ENCODE results near the gene CFAP46. TPM values are rescaled to one million over a fixed set of nuclear protein-coding genes. Genes with fewer than 3 reads are reported as not detected.

The CFAP46 gene
- polyA plus RNA-seq, 1 donor from 2014 or later: 2.6 TPM

DNA sequence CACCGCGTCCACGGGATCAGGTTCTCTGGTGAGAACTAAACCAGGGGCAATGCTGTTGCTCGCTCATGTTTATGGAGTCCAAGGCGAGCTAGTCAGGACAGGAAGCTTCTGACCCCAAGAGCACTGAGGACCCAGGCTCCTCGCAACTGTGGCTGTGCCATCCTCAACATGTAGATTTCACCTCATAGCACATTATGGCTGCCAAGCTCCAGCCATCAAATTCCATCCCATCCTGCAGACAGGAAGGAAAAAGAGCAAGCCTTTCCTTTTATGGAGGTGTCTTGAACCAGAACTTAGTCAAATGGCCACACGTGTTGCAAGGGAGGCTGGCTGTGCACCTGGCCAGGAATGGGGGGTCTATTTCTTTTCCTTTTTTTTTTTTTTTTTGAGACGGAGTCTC, 140.3 kb downstream of the CFAP46 start:
- Histone ChIP-seq H3K9me2 (ENCODE audit: insufficient read depth, low read length) (no peaks in the 10 kb centered on the region), H3K27ac (ENCODE audit: low read length) (no peak overlapping the region), H3K4me3 (ENCODE audit: low read length) (no peak overlapping the region), H3K79me2 (replicated peaks; ENCODE audit: insufficient read depth, low read length) (no peaks in the 10 kb centered on the region), H3K9ac (ENCODE audit: low read length) (no peak overlapping the region), H3K9me3 (ENCODE audit: low read length) (peaks cover 4% of the 10 kb centered on the region), H3K36me3 (ENCODE audit: insufficient read depth, low read length) (no peaks in the 10 kb centered on the region), H2AFZ (ENCODE audit: low read depth, low read length) (no peak overlapping the region), H3K27me3 (ENCODE audit: insufficient read depth, low read depth, low read length) (no peaks in the 10 kb centered on the region), H3F3A (ENCODE audit: insufficient read depth, low read length, poor library complexity, severe bottlenecking) (no peaks in the 10 kb centered on the region), H4K20me1 (ENCODE audit: insufficient read depth) (no peaks in the 10 kb centered on the region), H3K4me2 (ENCODE audit: low read length) (no peak overlapping the region)
- TF ChIP-seq TAF1 (IDR thresholded peaks at IDR 0.05; ENCODE audit: low read depth): no peak
- TF ChIP-seq RAD21 (conservative IDR thresholded peaks at IDR 0.05): no peak
- no peak for TF ChIP-seq EP300 (conservative IDR thresholded peaks at IDR 0.05; ENCODE audit: poor library complexity, severe bottlenecking)
- TF ChIP-seq POLR2AphosphoS5 (IDR thresholded peaks at IDR 0.05): no peak
- TF ChIP-seq MXI1 (conservative IDR thresholded peaks at IDR 0.05; ENCODE audit: poor library complexity, severe bottlenecking): no peak
- no peak for TF ChIP-seq SMC3 (conservative IDR thresholded peaks at IDR 0.05; ENCODE audit: poor library complexity)
- TF ChIP-seq, protein P1, sequence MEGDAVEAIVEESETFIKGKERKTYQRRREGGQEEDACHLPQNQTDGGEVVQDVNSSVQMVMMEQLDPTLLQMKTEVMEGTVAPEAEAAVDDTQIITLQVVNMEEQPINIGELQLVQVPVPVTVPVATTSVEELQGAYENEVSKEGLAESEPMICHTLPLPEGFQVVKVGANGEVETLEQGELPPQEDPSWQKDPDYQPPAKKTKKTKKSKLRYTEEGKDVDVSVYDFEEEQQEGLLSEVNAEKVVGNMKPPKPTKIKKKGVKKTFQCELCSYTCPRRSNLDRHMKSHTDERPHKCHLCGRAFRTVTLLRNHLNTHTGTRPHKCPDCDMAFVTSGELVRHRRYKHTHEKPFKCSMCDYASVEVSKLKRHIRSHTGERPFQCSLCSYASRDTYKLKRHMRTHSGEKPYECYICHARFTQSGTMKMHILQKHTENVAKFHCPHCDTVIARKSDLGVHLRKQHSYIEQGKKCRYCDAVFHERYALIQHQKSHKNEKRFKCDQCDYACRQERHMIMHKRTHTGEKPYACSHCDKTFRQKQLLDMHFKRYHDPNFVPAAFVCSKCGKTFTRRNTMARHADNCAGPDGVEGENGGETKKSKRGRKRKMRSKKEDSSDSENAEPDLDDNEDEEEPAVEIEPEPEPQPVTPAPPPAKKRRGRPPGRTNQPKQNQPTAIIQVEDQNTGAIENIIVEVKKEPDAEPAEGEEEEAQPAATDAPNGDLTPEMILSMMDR (IDR thresholded peaks at IDR 0.05; ENCODE audit: poor library complexity, severe bottlenecking): no peak
- no peak for TF ChIP-seq EZH2 (IDR thresholded peaks at IDR 0.05; ENCODE audit: borderline replicate concordance, insufficient read depth, low read length, poor library complexity, severe bottlenecking)

DNA sequence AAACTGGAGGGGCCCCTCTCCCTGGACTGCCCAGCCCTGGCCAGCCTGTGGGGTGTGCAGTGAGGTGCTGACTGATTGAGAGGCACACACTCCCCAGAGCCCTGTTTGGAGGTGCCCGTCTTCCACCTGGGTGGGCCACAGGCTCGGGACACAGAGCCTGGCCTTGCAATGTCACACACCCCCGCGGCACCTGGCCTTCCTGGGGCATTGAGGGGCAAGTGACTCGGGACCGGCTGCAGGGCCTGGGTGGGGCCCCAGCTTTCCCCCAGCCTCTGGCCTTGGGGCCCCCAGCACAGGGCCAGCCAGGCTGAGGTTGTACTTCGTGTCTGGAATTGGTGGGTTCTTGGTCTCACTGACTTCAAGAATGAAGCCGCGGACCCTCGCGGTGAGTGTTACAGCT, 142.5 kb downstream of the CFAP46 start:
- Histone ChIP-seq H3K4me2 (ENCODE audit: low read length) (no peak overlapping the region), H3K27me3 (ENCODE audit: insufficient read depth, low read depth, low read length) (no peaks in the 10 kb centered on the region), H3K36me3 (ENCODE audit: insufficient read depth, low read length) (no peaks in the 10 kb centered on the region), H3F3A (ENCODE audit: insufficient read depth, low read length, poor library complexity, severe bottlenecking) (no peaks in the 10 kb centered on the region), H3K27ac (ENCODE audit: low read length) (no peak overlapping the region), H3K9ac (ENCODE audit: low read length) (no peak overlapping the region), H4K20me1 (ENCODE audit: insufficient read depth) (no peaks in the 10 kb centered on the region), H3K4me3 (ENCODE audit: low read length) (no peak overlapping the region), H3K9me2 (ENCODE audit: insufficient read depth, low read length) (no peaks in the 10 kb centered on the region), H2AFZ (ENCODE audit: low read depth, low read length) (no peak overlapping the region), H3K79me2 (replicated peaks; ENCODE audit: insufficient read depth, low read length) (no peaks in the 10 kb centered on the region), H3K9me3 (ENCODE audit: low read length) (peaks cover 4% of the 10 kb centered on the region)
- TF ChIP-seq SMC3 (conservative IDR thresholded peaks at IDR 0.05; ENCODE audit: poor library complexity) (no peak), MXI1 (conservative IDR thresholded peaks at IDR 0.05; ENCODE audit: poor library complexity, severe bottlenecking) (no peak), POLR2AphosphoS5 (IDR thresholded peaks at IDR 0.05) (no peak), TAF1 (IDR thresholded peaks at IDR 0.05; ENCODE audit: low read depth) (no peak), RAD21 (conservative IDR thresholded peaks at IDR 0.05) (no peak), EP300 (conservative IDR thresholded peaks at IDR 0.05; ENCODE audit: poor library complexity, severe bottlenecking) (no peak), EZH2 (IDR thresholded peaks at IDR 0.05; ENCODE audit: borderline replicate concordance, insufficient read depth, low read length, poor library complexity, severe bottlenecking) (no peak)
- TF ChIP-seq, protein P1 (IDR thresholded peaks at IDR 0.05; ENCODE audit: poor library complexity, severe bottlenecking): no peak
- TF ChIP-seq, protein P2, sequence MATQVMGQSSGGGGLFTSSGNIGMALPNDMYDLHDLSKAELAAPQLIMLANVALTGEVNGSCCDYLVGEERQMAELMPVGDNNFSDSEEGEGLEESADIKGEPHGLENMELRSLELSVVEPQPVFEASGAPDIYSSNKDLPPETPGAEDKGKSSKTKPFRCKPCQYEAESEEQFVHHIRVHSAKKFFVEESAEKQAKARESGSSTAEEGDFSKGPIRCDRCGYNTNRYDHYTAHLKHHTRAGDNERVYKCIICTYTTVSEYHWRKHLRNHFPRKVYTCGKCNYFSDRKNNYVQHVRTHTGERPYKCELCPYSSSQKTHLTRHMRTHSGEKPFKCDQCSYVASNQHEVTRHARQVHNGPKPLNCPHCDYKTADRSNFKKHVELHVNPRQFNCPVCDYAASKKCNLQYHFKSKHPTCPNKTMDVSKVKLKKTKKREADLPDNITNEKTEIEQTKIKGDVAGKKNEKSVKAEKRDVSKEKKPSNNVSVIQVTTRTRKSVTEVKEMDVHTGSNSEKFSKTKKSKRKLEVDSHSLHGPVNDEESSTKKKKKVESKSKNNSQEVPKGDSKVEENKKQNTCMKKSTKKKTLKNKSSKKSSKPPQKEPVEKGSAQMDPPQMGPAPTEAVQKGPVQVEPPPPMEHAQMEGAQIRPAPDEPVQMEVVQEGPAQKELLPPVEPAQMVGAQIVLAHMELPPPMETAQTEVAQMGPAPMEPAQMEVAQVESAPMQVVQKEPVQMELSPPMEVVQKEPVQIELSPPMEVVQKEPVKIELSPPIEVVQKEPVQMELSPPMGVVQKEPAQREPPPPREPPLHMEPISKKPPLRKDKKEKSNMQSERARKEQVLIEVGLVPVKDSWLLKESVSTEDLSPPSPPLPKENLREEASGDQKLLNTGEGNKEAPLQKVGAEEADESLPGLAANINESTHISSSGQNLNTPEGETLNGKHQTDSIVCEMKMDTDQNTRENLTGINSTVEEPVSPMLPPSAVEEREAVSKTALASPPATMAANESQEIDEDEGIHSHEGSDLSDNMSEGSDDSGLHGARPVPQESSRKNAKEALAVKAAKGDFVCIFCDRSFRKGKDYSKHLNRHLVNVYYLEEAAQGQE (IDR thresholded peaks at IDR 0.05; ENCODE audit: borderline replicate concordance): no peak

Measured in neural cell (in vitro differentiated cells).